Tibial nerve (tissue), 4 donors: ENCODE measurements around the gene GPHN.

ENCODE experiments used
- EP300 ChIP-seq, 2 donors: sonication (generic); formaldehyde crosslinking; IDR thresholded peaks; one replicate each; pipeline ENCODE4 v1.6.1; 2017; ENCODE audit warnings: antibody characterized with exemption in 2 of 2, mild to moderate bottlenecking in 1 of 2
- POLR2A ChIP-seq, 2 donors: fragments of 450-650 bp; IDR thresholded peaks; one replicate each; pipeline ENCODE4 v1.6.1; 2017; ENCODE audit warnings: antibody characterized with exemption in 2 of 2, mild to moderate bottlenecking in 2 of 2, moderate library complexity in 2 of 2
- TF ChIP-seq, protein P1 (sequence below), 5 experiments: fragments of 200-600 bp in 3 of 5; fragments of 450-650 bp in 2 of 5; sonication (generic) in 3 of 5; IDR thresholded peaks; one replicate each; pipeline ENCODE4 v1.5.1; 2016 to 2019; ENCODE audit warnings: antibody characterized with exemption in 5 of 5, mild to moderate bottlenecking in 3 of 5, moderate library complexity in 2 of 5

DNA sequence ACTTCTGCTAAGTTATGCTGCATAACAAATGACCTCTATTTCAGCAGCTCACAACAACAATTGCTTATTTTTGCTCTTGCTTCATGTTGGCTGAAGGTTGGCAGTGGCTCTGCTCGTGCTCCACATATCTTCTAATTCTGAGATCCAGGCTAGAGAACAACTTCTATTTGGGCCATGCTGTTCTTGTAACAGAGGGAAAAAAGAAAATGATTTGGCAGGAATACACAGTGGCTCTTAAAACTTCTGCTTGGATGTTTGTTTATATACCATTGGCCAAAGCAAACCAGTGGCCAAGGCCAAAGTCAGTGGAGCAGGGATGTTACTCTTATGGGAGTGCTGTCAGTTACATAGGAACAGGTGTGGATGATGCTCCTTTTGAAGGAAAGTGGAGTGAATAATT lies 32.1 kb downstream of the GPHN start:
- TF ChIP-seq, protein P1, sequence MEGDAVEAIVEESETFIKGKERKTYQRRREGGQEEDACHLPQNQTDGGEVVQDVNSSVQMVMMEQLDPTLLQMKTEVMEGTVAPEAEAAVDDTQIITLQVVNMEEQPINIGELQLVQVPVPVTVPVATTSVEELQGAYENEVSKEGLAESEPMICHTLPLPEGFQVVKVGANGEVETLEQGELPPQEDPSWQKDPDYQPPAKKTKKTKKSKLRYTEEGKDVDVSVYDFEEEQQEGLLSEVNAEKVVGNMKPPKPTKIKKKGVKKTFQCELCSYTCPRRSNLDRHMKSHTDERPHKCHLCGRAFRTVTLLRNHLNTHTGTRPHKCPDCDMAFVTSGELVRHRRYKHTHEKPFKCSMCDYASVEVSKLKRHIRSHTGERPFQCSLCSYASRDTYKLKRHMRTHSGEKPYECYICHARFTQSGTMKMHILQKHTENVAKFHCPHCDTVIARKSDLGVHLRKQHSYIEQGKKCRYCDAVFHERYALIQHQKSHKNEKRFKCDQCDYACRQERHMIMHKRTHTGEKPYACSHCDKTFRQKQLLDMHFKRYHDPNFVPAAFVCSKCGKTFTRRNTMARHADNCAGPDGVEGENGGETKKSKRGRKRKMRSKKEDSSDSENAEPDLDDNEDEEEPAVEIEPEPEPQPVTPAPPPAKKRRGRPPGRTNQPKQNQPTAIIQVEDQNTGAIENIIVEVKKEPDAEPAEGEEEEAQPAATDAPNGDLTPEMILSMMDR (IDR thresholded peaks at IDR 0.05), result no peak
- TF ChIP-seq POLR2A (IDR thresholded peaks at IDR 0.05), result no peak
- TF ChIP-seq EP300 (IDR thresholded peaks at IDR 0.05), result no peak
